ENCODE results near the gene CRYZL1. TPM values are rescaled to one million over a fixed set of nuclear protein-coding genes. Genes with fewer than 3 reads are reported as not detected.

CRYZL1 gene
- total RNA-seq (2012; rRNA removed), result 12.9 and 16.5 TPM in 2 replicates

DNA sequence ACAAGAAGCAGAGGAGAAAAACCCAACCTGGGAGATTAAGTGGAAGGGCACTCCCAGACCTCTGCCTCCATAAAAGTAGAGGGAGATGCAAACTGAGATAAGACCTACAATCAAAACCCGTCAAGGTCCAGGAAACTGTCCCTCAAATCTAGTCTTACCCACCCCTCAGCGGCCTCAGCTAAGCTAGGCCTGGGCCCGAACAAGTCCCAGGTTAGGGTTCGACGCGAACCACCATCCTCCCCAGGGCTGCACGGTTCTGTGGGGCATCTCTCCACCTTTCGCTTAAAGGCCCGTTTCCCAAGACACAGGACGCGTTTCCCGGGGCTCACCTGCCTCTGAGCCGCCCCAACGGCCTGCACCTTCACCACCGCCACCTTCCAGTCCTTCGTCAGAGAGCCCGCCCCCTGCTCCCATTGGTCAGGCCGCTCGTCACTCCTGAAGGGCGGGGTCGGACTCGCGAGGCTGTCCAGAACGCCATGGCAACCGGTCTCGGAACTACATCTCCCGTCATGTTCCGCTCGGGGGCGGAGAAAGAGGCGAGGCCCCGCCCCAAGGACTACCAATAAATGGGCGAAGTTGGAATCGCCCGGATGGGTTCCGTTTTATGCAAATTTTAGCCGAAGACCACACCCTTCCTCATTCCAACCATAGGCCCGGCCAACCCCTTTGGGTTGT, at the start of gene CRYZL1:
Gene CRYZL1, minus strand, starts transcription at position 390 of the 675 bp plus-strand sequence. CDS start 10,190 bp downstream, outside the sequence.
- Histone ChIP-seq H3K9me3 (replicated peaks; ENCODE audit: low read length) (no peaks in the 10 kb centered on the region), H3K4me3 (ENCODE audit: low read length) (peak within 1 kb of the TSS; percentile 94)

DNA sequence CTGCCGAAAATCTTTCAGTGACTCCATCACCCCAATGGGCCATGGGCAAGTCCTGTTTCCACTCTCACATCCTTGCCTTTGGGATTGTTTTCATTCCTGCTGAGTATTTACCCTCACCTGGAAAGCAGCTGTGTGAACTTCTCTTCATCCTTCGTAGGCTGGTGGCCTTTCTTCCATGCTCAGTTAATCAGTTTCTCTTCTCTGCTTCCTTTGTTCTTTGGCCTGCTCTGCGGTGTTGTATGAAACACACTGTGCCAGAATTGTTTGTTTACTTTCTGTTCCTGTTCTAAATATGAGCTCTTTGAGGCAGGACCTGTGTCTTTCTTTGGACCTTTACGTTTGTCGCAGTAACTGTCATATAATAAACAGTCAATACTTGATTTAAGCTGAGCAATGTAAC, 49.3 kb upstream of the CRYZL1 start:
- H3K9me3 ChIP-seq (replicated peaks; ENCODE audit: low read length), result no peaks in the 10 kb centered on the region
- peaks cover 14% of the 10 kb centered on the region for H3K4me1 ChIP-seq (ENCODE audit: control insufficient read depth, insufficient read depth, low read length)
- no peak overlapping the region for H3K4me2 ChIP-seq (ENCODE audit: low read length)
- H3K9ac ChIP-seq (ENCODE audit: low read depth, low read length), result no peak overlapping the region
- no peak overlapping the region for H3K4me3 ChIP-seq (ENCODE audit: low read length)
- no peaks in the 10 kb centered on the region for H3K27me3 ChIP-seq (ENCODE audit: control insufficient read depth, insufficient read depth, low read length)
- no peaks in the 10 kb centered on the region for H3K36me3 ChIP-seq (ENCODE audit: insufficient read depth, low read length)

More for the DNA sequence above, at the start of gene CRYZL1:
- H3K27me3 ChIP-seq (ENCODE audit: control insufficient read depth, insufficient read depth, low read length), result no peaks in the 10 kb centered on the region
- H3K9ac ChIP-seq (ENCODE audit: low read depth, low read length), result peak within 1 kb of the TSS; percentile 92
- H3K4me1 ChIP-seq (ENCODE audit: control insufficient read depth, insufficient read depth, low read length), result peaks cover 14% of the 10 kb centered on the region
- peak within 1 kb of the TSS; percentile 87 for H3K4me2 ChIP-seq (ENCODE audit: low read length)
- H3K36me3 ChIP-seq (ENCODE audit: insufficient read depth, low read length), result no peaks in the 10 kb centered on the region

DNA sequence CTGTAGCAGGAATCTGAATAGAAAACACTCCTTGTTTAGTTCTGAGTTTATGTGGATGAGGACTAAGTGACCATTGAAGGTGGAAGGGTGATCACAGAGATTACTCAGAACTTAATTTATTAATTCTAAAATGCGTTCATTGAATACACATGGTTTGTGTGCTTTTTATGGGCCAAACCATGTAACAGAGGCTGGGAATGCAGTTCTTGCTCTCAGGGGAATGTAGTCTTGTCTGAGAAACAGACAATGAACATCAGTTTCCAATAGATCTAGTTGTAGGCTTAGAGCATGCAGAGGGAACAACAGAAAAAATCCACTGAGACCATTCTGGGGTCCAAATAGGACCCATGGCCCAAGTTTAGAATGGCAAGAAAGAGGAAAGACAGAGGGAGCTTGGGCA, 46.8 kb upstream of the CRYZL1 start:
- Histone ChIP-seq H3K4me3 (ENCODE audit: low read length) (no peak overlapping the region), H3K9ac (ENCODE audit: low read depth, low read length) (no peak overlapping the region), H3K9me3 (replicated peaks; ENCODE audit: low read length) (no peaks in the 10 kb centered on the region), H3K27me3 (ENCODE audit: control insufficient read depth, insufficient read depth, low read length) (no peaks in the 10 kb centered on the region), H3K36me3 (ENCODE audit: insufficient read depth, low read length) (no peaks in the 10 kb centered on the region), H3K4me1 (ENCODE audit: control insufficient read depth, insufficient read depth, low read length) (peaks cover 39% of the 10 kb centered on the region), H3K4me2 (ENCODE audit: low read length) (no peak overlapping the region)

DNA sequence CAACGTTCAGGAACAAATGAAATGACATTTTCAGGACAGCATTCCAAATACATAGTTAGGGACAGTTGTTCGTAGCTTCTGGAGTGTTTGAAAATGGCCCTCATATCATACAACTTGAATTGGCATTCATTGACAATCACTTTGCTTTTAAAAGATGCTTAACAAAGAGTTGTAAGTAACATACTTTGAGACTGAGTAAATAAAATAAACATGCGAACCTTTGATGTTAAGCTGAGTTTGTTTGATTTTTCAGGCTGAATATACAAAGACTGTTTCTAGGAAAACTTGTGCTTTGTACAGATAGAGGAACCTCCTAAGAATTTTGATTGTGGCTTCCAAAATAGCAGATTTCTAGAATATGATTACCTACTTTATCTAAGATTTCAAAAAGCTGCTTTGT, 46.1 kb upstream of the CRYZL1 start:
- Histone ChIP-seq H3K9me3 (replicated peaks; ENCODE audit: low read length) (no peaks in the 10 kb centered on the region), H3K36me3 (ENCODE audit: insufficient read depth, low read length) (no peaks in the 10 kb centered on the region), H3K27me3 (ENCODE audit: control insufficient read depth, insufficient read depth, low read length) (no peaks in the 10 kb centered on the region), H3K4me2 (ENCODE audit: low read length) (no peak overlapping the region), H3K9ac (ENCODE audit: low read depth, low read length) (no peak overlapping the region), H3K4me1 (ENCODE audit: control insufficient read depth, insufficient read depth, low read length) (peaks cover 46% of the 10 kb centered on the region), H3K4me3 (ENCODE audit: low read length) (no peak overlapping the region)

DNA sequence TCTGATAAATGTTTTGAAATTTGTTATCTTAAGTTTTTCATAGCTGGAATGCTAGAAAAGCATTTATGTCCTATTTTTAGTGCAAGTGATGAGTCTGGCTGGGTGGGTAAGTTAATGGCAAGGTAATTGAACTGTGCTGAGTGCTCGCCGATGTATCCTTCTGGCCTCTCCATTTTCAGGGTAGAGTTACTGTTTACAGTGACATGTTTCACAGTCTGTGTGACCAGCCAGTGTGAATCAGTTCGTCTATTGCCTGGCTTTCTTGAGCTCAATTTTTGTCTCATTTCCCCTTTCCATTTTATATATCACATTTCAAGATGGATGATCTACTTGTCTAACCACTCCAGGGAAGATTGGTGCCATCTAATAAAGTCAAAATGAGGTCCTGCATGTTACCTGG, 44.8 kb upstream of the CRYZL1 start:
- Histone ChIP-seq H3K4me2 (ENCODE audit: low read length) (peak overlapping the region; percentile 41), H3K4me1 (ENCODE audit: control insufficient read depth, insufficient read depth, low read length) (peaks cover 50% of the 10 kb centered on the region), H3K27me3 (ENCODE audit: control insufficient read depth, insufficient read depth, low read length) (no peaks in the 10 kb centered on the region), H3K4me3 (ENCODE audit: low read length) (no peak overlapping the region), H3K9me3 (replicated peaks; ENCODE audit: low read length) (no peaks in the 10 kb centered on the region), H3K36me3 (ENCODE audit: insufficient read depth, low read length) (no peaks in the 10 kb centered on the region), H3K9ac (ENCODE audit: low read depth, low read length) (peak overlapping the region; percentile 24)

DNA sequence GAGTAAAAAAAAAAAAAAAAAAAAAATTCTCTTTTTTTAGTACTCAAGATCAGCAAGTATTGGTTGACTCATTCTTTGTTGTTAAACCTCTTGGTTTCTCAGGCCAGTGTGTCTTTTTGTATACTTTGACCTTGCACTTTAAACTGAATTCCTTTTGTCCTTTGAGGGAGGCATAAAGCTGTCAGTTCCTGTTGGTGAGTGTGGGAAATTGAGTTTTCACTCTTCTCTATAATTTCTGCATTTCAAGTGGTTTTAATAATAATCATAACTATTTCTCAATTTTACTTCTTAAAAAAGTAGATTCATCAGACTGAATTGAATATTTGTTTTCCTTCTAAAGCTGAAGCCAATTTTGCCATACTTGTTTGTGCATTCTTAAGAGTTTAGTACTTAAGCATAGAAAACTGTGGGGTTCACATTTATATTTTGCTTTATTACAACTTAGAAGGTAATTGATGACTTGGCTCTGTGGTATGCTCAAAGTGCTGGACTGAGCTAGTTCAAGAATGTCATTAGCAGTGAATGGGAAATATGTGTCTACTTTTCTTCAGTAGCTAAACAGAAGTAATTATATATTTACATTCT, 44.2 kb upstream of the CRYZL1 start:
- Histone ChIP-seq H3K4me2 (ENCODE audit: low read length) (peak overlapping the region; percentile 41), H3K4me3 (ENCODE audit: low read length) (no peak overlapping the region), H3K4me1 (ENCODE audit: control insufficient read depth, insufficient read depth, low read length) (peaks cover 50% of the 10 kb centered on the region), H3K9me3 (replicated peaks; ENCODE audit: low read length) (no peaks in the 10 kb centered on the region), H3K27me3 (ENCODE audit: control insufficient read depth, insufficient read depth, low read length) (no peaks in the 10 kb centered on the region), H3K9ac (ENCODE audit: low read depth, low read length) (peak overlapping the region; percentile 29), H3K36me3 (ENCODE audit: insufficient read depth, low read length) (no peaks in the 10 kb centered on the region)

DNA sequence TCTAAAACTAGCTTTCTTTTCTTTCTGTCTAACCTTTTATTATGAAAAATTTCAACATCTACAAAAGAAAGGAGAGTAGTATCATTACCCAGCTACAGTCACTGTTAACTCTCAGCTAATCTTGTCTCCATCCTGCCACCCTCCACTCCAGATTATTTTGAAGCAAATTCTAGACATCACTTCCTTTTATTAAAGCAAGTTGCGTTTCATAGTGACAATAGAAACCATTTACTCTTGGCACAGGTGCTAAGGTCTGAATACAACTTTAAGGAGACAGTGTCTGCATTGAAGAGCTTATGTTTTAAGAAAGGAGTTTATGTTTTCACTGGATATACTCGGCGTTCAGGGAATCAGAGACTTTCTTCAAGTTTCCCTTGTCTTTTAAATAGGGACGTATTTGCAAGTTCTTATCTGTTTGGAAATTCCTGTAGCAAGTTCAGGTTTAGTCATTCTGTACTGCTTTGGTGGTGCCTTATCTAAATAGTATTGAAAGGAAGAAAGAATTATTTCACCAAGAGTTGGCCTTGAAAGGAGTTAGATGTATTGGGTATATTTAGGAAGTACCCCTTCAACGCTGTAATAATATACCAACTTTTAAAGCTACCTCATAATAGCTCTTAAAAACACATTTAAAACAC, 43.5 kb upstream of the CRYZL1 start:
- H3K36me3 ChIP-seq (ENCODE audit: insufficient read depth, low read length), result no peaks in the 10 kb centered on the region
- H3K4me1 ChIP-seq (ENCODE audit: control insufficient read depth, insufficient read depth, low read length), result peaks cover 50% of the 10 kb centered on the region
- peak overlapping the region; percentile 41 for H3K4me2 ChIP-seq (ENCODE audit: low read length)
- peak overlapping the region; percentile 18 for H3K9ac ChIP-seq (ENCODE audit: low read depth, low read length)
- no peaks in the 10 kb centered on the region for H3K9me3 ChIP-seq (replicated peaks; ENCODE audit: low read length)
- no peaks in the 10 kb centered on the region for H3K27me3 ChIP-seq (ENCODE audit: control insufficient read depth, insufficient read depth, low read length)
- H3K4me3 ChIP-seq (ENCODE audit: low read length), result no peak overlapping the region

DNA sequence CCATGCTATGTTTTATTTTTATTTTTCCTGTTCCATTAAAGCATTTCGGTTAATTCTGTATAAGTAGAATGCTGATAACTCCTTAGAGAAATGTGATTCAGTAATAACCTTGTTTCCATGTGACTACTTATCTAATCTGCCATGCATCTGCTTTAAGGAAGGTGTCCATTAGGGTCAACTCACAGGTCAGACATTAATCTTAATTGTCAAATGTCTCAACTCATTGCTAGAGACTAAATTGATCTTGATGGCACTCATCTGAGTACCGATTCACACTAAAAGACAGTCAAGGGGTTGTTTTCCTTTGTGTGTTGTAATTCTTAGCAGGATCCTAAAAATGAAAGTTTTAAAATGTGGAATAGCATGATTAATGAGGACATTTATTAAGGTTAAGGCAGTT, 42.5 kb upstream of the CRYZL1 start:
- Histone ChIP-seq H3K9ac (ENCODE audit: low read depth, low read length) (peak overlapping the region; percentile 32), H3K4me3 (ENCODE audit: low read length) (no peak overlapping the region), H3K4me1 (ENCODE audit: control insufficient read depth, insufficient read depth, low read length) (peaks cover 50% of the 10 kb centered on the region), H3K9me3 (replicated peaks; ENCODE audit: low read length) (no peaks in the 10 kb centered on the region), H3K36me3 (ENCODE audit: insufficient read depth, low read length) (no peaks in the 10 kb centered on the region), H3K27me3 (ENCODE audit: control insufficient read depth, insufficient read depth, low read length) (no peaks in the 10 kb centered on the region), H3K4me2 (ENCODE audit: low read length) (peak overlapping the region; percentile 15)

DNA sequence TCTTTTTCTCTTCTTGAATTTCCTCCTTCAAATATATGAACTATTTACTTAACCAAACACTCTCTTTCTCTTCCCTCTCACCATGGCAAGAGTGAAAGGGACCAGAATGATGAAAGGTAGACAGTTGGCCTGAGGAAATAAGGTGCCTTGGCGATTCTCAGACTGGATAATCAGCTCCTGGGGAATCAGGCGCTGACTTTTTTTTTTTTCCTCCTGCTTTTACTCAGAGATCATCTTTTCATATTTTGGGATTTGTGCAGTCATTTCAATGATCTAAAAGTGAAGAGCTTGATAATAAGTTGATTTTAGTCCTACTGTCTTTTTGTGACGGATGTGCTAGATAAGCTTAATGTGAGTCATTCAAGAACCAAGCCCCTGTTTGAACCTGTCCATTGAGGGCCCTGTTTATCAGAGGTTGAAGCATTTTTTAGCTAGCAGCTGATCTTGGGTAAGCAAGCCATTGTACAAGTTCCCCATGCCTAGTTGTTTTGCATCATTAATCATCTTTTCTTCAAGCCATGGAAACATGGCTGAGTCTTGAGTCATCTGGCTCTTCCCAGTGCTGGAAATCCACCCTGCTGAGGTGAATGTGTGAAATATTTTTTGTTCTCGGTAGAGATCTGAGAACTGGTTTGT, 41.6 kb upstream of the CRYZL1 start:
- H3K4me1 ChIP-seq (ENCODE audit: control insufficient read depth, insufficient read depth, low read length), result peaks cover 50% of the 10 kb centered on the region
- no peak overlapping the region for H3K4me3 ChIP-seq (ENCODE audit: low read length)
- peak overlapping the region; percentile 57 for H3K4me2 ChIP-seq (ENCODE audit: low read length)
- peak overlapping the region; percentile 36 for H3K9ac ChIP-seq (ENCODE audit: low read depth, low read length)
- H3K36me3 ChIP-seq (ENCODE audit: insufficient read depth, low read length), result no peaks in the 10 kb centered on the region
- no peaks in the 10 kb centered on the region for H3K9me3 ChIP-seq (replicated peaks; ENCODE audit: low read length)
- no peaks in the 10 kb centered on the region for H3K27me3 ChIP-seq (ENCODE audit: control insufficient read depth, insufficient read depth, low read length)

DNA sequence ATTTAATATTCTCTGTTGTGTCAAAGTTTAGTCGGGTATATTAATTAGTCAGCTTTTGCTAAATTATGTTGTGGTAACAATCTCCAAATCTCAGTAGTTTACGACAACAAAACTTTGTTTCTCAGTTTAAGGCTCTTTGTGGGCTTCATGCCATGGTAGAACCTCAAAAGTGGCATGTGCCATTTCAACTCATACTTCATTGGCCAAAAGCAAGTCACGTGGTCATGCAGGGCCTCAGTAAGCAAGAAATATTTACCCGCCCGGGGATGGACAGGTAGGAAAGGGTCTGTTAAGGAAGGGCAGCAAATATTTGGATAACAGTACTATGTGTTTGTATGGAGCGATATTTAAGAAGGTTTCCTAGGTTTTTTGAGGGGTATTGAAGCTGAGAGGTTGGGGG, 39.3 kb upstream of the CRYZL1 start:
- Histone ChIP-seq H3K4me1 (ENCODE audit: control insufficient read depth, insufficient read depth, low read length) (peaks cover 36% of the 10 kb centered on the region), H3K4me3 (ENCODE audit: low read length) (no peak overlapping the region), H3K36me3 (ENCODE audit: insufficient read depth, low read length) (no peaks in the 10 kb centered on the region), H3K4me2 (ENCODE audit: low read length) (no peak overlapping the region), H3K9ac (ENCODE audit: low read depth, low read length) (no peak overlapping the region), H3K27me3 (ENCODE audit: control insufficient read depth, insufficient read depth, low read length) (no peaks in the 10 kb centered on the region), H3K9me3 (replicated peaks; ENCODE audit: low read length) (no peaks in the 10 kb centered on the region)

DNA sequence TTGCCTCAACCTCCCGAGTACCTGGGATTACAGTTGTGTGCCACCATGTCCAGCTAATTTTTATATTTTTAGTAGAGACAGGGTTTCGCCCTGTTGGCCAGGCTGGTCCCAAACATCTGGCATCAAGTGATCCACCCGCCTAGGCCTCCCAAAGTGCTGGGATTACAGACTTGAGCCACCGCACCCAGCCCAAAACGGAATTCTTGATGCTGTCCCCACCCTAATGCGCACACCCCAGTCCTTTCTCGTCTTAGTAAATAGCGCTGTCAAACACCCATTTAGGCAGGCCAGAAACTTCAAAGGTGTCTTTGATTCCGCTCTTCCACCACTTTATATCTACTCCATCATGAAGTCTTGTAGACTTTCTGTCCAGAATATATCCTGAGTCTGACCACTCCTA, 35.9 kb upstream of the CRYZL1 start:
- H3K27me3 ChIP-seq (ENCODE audit: control insufficient read depth, insufficient read depth, low read length), result no peaks in the 10 kb centered on the region
- no peaks in the 10 kb centered on the region for H3K9me3 ChIP-seq (replicated peaks; ENCODE audit: low read length)
- no peak overlapping the region for H3K4me2 ChIP-seq (ENCODE audit: low read length)
- no peak overlapping the region for H3K4me3 ChIP-seq (ENCODE audit: low read length)
- peaks cover 1% of the 10 kb centered on the region for H3K4me1 ChIP-seq (ENCODE audit: control insufficient read depth, insufficient read depth, low read length)
- H3K36me3 ChIP-seq (ENCODE audit: insufficient read depth, low read length), result no peaks in the 10 kb centered on the region
- H3K9ac ChIP-seq (ENCODE audit: low read depth, low read length), result no peak overlapping the region

Measured in skeletal muscle satellite cell (primary cell).